HCT116 (cell line): ENCODE measurements around the gene DLG2. TPM values are rescaled to one million over a fixed set of nuclear protein-coding genes. Genes with fewer than 3 reads are reported as not detected.

Source experiments
- ATAC-seq: fragments of 200-7000 bp; cut with Tn5 transposase; 2 replicates; pipeline ENCODE4 v1.9.1; 2020; ENCODE audit warnings: mild to moderate bottlenecking, moderate library complexity
- BruUV-seq: library from RNA; stranded (reverse); fragments of 400-500 nt; replicated peaks from 2 replicates; lab custom pipeline; 2021; lab: Mats Ljungman, UMichigan
- CTCF ChIA-PET: fragments of 300-600 bp; sonication (Branson Sonifier 250); formaldehyde crosslinking; loops from one replicate; lab custom pipeline; 2021; ENCODE audit warnings: antibody characterized with exemption; lab: Charles Lee
- POLR2A ChIA-PET: fragments of 300-600, 350-600 bp; sonication (Branson Sonifier 250); formaldehyde crosslinking; loops from one replicate; lab custom pipeline; 2021; ENCODE audit warnings: antibody characterized with exemption; lab: Charles Lee
- RAD21 ChIA-PET, 2 experiments: fragments of 300-600 bp; sonication (Branson Sonifier 250); formaldehyde crosslinking; loops; one replicate each; lab custom pipeline; 2023; ENCODE audit warnings: low total read pairs in 2 of 2; ENCODE audit not compliant: uncharacterized antibody in 2 of 2, unreplicated experiment in 2 of 2, low non-redundant PET in 1 of 2; lab: Charles Lee
- DNase-seq: peaks from one replicate; pipeline ENCODE4 v3.0.0-alpha.2; 2010; ENCODE audit warnings: low read depth, low spot score
- H2AFZ ChIP-seq: fragments of 200-600 bp; shearing (Covaris generic), sonication (generic); 2 replicates; pipeline ENCODE4 v1.6.1; 2017; ENCODE audit warnings: low read depth, mixed run types, mixed read lengths, antibody characterized with exemption, low read length; ENCODE audit not compliant: poor library complexity, severe bottlenecking
- H3K27ac ChIP-seq: 2 replicates; pipeline ENCODE4 v1.5.1; 2012; ENCODE audit warnings: low read depth, low read length
- H3K27me3 ChIP-seq: fragments of 200-600 bp; sonication (generic); 2 replicates; pipeline ENCODE4 v1.6.1; 2016; ENCODE audit warnings: mixed run types, low read length, mixed read lengths; ENCODE audit not compliant: insufficient read depth
- H3K36me3 ChIP-seq, 2 experiments: fragments of 200-500 bp in 1 of 2; fragments of 200-600 bp in 1 of 2; sonication (Bioruptor generic) in 1 of 2; sonication (generic) in 1 of 2; 2 replicates each; pipeline versions ENCODE4 v1.5.1 to v1.6.1; 2014 to 2016; ENCODE audit warnings: low read length in 2 of 2, inconsistent platforms in 1 of 2, mixed read lengths in 1 of 2, mixed run types in 1 of 2; ENCODE audit not compliant: insufficient read depth in 2 of 2, control insufficient read depth in 1 of 2
- H3K4me1 ChIP-seq, 2 experiments: fragments of 200-600 bp in 1 of 2; sonication (generic) in 1 of 2; 2 replicates each; pipeline versions ENCODE4 v1.5.1 to v1.6.1; 2012 to 2017; ENCODE audit warnings: low read length in 2 of 2, inconsistent platforms in 1 of 2, mild to moderate bottlenecking in 1 of 2, mixed read lengths in 1 of 2, mixed run types in 1 of 2, moderate library complexity in 1 of 2; ENCODE audit not compliant: insufficient read depth in 2 of 2, control insufficient read depth in 1 of 2
- H3K4me2 ChIP-seq: fragments of 200-600 bp; sonication (generic); 2 replicates; pipeline ENCODE4 v1.6.1; 2017; ENCODE audit warnings: mixed run types, low read length, mixed read lengths
- H3K4me3 ChIP-seq, 2 experiments: fragments of 200-600 bp in 1 of 2; sonication (generic) in 1 of 2; replicated peaks in 1 of 2; 2 replicates each; pipeline ENCODE4 v1.5.1; 2011 to 2016; ENCODE audit warnings: low read length in 2 of 2, control low read depth in 1 of 2, low read depth in 1 of 2, mild to moderate bottlenecking in 1 of 2, mixed read lengths in 1 of 2, mixed run types in 1 of 2
- H3K79me2 ChIP-seq: fragments of 200-600 bp; sonication (generic); 2 replicates; pipeline ENCODE4 v1.6.1; 2017; ENCODE audit warnings: mild to moderate bottlenecking, mixed run types, low read length, moderate library complexity, mixed read lengths; ENCODE audit not compliant: insufficient read depth
- H3K9ac ChIP-seq: fragments of 200-600 bp; sonication (generic); 2 replicates; pipeline ENCODE4 v1.6.1; 2016; ENCODE audit warnings: low read length, mixed read lengths
- H3K9me2 ChIP-seq: fragments of 200-600 bp; sonication (generic), shearing (Covaris generic); 2 replicates; pipeline ENCODE4 v1.6.1; 2017; ENCODE audit warnings: mixed run types, mild to moderate bottlenecking, moderate library complexity; ENCODE audit not compliant: insufficient read depth
- H3K9me3 ChIP-seq, 2 experiments: fragments of 200-500 bp in 1 of 2; fragments of 200-600 bp in 1 of 2; sonication (Bioruptor generic) in 1 of 2; sonication (generic) in 1 of 2; 2 replicates each; pipeline ENCODE4 v1.6.1; 2014 to 2017; ENCODE audit warnings: low read length in 2 of 2, mixed read lengths in 2 of 2, inconsistent platforms in 1 of 2, low read depth in 1 of 2, mild to moderate bottlenecking in 1 of 2, mixed run types in 1 of 2, moderate library complexity in 1 of 2; ENCODE audit not compliant: control insufficient read depth in 1 of 2, insufficient read depth in 1 of 2
- H4K20me1 ChIP-seq: fragments of 200-600 bp; sonication (generic), shearing (Covaris generic); 2 replicates; pipeline ENCODE4 v1.6.1; 2017; ENCODE audit warnings: mixed run types, mild to moderate bottlenecking, moderate library complexity; ENCODE audit not compliant: insufficient read depth
- EZH2 ChIP-seq: fragments of 200-600 bp; sonication (generic); IDR thresholded peaks from 2 replicates; pipeline ENCODE4 v1.6.1; 2017; ENCODE audit warnings: antibody characterized with exemption, mixed run types
- POLR2AphosphoS5 ChIP-seq: IDR thresholded peaks from 2 replicates; pipeline ENCODE4 v1.6.1; 2011; ENCODE audit warnings: mild to moderate bottlenecking, low read depth, low read length, moderate library complexity
- TCF7L2 ChIP-seq: IDR thresholded peaks from 2 replicates; pipeline ENCODE4 v1.7.0; 2011; ENCODE audit warnings: borderline replicate concordance, inconsistent platforms; ENCODE audit not compliant: insufficient read depth, insufficient read length; ENCODE audit errors: extremely low read depth
- intact Hi-C: fragments of 100-400 bp; cut with micrococcal nuclease; formaldehyde crosslinking; loops from 2 replicates; pipeline ENCODE4 v1.10.0; 2022
- total RNA-seq: library from RNA; stranded (reverse); gene quantifications from one replicate; pipeline ENCODE4 v1.2.1, GENCODE V29; 2021; ENCODE audit not compliant: unreplicated experiment
- TF ChIP-seq, protein P1 (sequence below): IDR thresholded peaks from 2 replicates; pipeline ENCODE4 v1.6.1; 2011; ENCODE audit warnings: mild to moderate bottlenecking, low read length, moderate library complexity; ENCODE audit not compliant: insufficient replicate concordance; ENCODE audit errors: extremely low read depth
- TF ChIP-seq, protein P2 (sequence below): IDR thresholded peaks from 2 replicates; pipeline ENCODE4 v1.6.1; 2012; ENCODE audit warnings: low read depth
- TF ChIP-seq, protein P3 (sequence below): IDR thresholded peaks from 2 replicates; pipeline ENCODE4 v1.6.1; 2012

The DLG2 gene
- total RNA-seq, 1 experiment from 2014 or later: 2.4 TPM

DNA sequence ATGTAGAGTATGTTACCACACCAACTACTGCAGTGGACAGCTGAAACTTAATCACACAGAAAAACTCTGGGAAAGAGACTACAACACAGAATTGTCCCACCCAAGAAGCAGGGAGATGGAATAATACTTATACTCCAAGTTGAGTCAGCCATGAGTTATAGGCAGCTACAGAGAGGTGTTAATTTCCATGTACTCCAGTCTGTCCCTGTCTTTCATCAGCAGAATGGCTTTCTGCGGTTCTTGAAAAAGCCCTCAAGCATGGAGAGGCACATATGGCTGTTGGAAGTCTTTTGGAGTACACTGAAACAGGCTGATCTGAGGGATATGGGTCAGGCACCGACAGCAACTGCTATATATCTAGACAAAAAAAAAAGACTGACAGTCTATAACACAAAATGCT lies 219.5 kb downstream of the DLG2 start:
- Histone ChIP-seq H3K9ac (no peak overlapping the region), H3K36me3 (no peaks in the 10 kb centered on the region), H3K79me2 (no peaks in the 10 kb centered on the region), H3K9me2 (no peaks in the 10 kb centered on the region), H4K20me1 (no peaks in the 10 kb centered on the region), H3K27ac (no peak overlapping the region), H2AFZ (no peak overlapping the region), H3K9me3 (no peaks in the 10 kb centered on the region), H3K27me3 (0 out of 2 replicates have a peak, but pooled peaks cover 6% of the 10 kb centered on the region), H3K4me2 (no peak overlapping the region), H3K4me3 (no peak overlapping the region), H3K4me1 (no peaks in the 10 kb centered on the region)
- BruUV-seq: no TSS peak
- intact Hi-C loops: no loop called here
- no peak for TF ChIP-seq POLR2AphosphoS5
- TF ChIP-seq, protein P1, sequence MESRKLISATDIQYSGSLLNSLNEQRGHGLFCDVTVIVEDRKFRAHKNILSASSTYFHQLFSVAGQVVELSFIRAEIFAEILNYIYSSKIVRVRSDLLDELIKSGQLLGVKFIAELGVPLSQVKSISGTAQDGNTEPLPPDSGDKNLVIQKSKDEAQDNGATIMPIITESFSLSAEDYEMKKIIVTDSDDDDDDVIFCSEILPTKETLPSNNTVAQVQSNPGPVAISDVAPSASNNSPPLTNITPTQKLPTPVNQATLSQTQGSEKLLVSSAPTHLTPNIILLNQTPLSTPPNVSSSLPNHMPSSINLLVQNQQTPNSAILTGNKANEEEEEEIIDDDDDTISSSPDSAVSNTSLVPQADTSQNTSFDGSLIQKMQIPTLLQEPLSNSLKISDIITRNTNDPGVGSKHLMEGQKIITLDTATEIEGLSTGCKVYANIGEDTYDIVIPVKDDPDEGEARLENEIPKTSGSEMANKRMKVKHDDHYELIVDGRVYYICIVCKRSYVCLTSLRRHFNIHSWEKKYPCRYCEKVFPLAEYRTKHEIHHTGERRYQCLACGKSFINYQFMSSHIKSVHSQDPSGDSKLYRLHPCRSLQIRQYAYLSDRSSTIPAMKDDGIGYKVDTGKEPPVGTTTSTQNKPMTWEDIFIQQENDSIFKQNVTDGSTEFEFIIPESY: no peak
- TF ChIP-seq, protein P2, sequence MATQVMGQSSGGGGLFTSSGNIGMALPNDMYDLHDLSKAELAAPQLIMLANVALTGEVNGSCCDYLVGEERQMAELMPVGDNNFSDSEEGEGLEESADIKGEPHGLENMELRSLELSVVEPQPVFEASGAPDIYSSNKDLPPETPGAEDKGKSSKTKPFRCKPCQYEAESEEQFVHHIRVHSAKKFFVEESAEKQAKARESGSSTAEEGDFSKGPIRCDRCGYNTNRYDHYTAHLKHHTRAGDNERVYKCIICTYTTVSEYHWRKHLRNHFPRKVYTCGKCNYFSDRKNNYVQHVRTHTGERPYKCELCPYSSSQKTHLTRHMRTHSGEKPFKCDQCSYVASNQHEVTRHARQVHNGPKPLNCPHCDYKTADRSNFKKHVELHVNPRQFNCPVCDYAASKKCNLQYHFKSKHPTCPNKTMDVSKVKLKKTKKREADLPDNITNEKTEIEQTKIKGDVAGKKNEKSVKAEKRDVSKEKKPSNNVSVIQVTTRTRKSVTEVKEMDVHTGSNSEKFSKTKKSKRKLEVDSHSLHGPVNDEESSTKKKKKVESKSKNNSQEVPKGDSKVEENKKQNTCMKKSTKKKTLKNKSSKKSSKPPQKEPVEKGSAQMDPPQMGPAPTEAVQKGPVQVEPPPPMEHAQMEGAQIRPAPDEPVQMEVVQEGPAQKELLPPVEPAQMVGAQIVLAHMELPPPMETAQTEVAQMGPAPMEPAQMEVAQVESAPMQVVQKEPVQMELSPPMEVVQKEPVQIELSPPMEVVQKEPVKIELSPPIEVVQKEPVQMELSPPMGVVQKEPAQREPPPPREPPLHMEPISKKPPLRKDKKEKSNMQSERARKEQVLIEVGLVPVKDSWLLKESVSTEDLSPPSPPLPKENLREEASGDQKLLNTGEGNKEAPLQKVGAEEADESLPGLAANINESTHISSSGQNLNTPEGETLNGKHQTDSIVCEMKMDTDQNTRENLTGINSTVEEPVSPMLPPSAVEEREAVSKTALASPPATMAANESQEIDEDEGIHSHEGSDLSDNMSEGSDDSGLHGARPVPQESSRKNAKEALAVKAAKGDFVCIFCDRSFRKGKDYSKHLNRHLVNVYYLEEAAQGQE: no peak
- no peak for TF ChIP-seq TCF7L2
- TF ChIP-seq, protein P3, sequence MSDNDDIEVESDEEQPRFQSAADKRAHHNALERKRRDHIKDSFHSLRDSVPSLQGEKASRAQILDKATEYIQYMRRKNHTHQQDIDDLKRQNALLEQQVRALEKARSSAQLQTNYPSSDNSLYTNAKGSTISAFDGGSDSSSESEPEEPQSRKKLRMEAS: no peak
- no peak for TF ChIP-seq EZH2
- RAD21 ChIA-PET: no interaction called here
- CTCF ChIA-PET: no interaction called here
- DNase-seq: no peak
- POLR2A ChIA-PET: no interaction called here
- no peak for ATAC-seq
